Measurements from ENCODE around the gene FEV.

FEV gene

GRCh38 chr2:218993345-218994315 is 8.6 kb upstream of the FEV start, which contains the start of gene CRYBA2:
Gene CRYBA2, minus strand, starts transcription at chr2:218993422. Its CDS starts 246 bp downstream, at chr2:218993176.
- peak; percentile 51 for DNase-seq (ENCODE audit: low spot score)

- no peak for DNase-seq (ENCODE audit: low spot score)
Measured at GRCh38 chr2:218992703-218993344, 7.8 kb upstream of the FEV start.

GRCh38 chr2:218992196-218992595 is 7.2 kb upstream of the FEV start:
- DNase-seq (ENCODE audit: low spot score): no peak

GRCh38 chr2:218991674-218992168 is 6.7 kb upstream of the FEV start:
- no peak for DNase-seq (ENCODE audit: low spot score)

GRCh38 chr2:218990612-218991011 is 5.6 kb upstream of the FEV start:
- no peak for DNase-seq (ENCODE audit: low spot score)

GRCh38 chr2:218990052-218990451 is 5.1 kb upstream of the FEV start:
- DNase-seq (ENCODE audit: low spot score): no peak

- no peak for DNase-seq (ENCODE audit: low spot score)
Measured at GRCh38 chr2:218988650-218989049, 3.7 kb upstream of the FEV start.

GRCh38 chr2:218988164-218988563 is 3.2 kb upstream of the FEV start:
- no peak for DNase-seq (ENCODE audit: low spot score)

- DNase-seq (ENCODE audit: low spot score): no peak
Measured at GRCh38 chr2:218986148-218986761, 1.3 kb upstream of the FEV start.

GRCh38 chr2:218985325-218986091 is 524 bp upstream of the FEV start:
- DNase-seq (ENCODE audit: low spot score): no peak

- DNase-seq (ENCODE audit: low spot score): no peak
Measured at GRCh38 chr2:218984239-218985020, 554 bp downstream of the FEV start.

GRCh38 chr2:218983934-218984238 is 1.1 kb downstream of the FEV start:
- DNase-seq (ENCODE audit: low spot score): no peak

- DNase-seq (ENCODE audit: low spot score): no peak
Measured at GRCh38 chr2:218983263-218983933, 1.6 kb downstream of the FEV start.

- no peak for DNase-seq (ENCODE audit: low spot score)
Measured at GRCh38 chr2:218982586-218983262, 2.3 kb downstream of the FEV start.

- peak; percentile 70 for DNase-seq (ENCODE audit: low spot score)
Measured at GRCh38 chr2:218981881-218982585, 3.0 kb downstream of the FEV start.

- DNase-seq (ENCODE audit: low spot score): no peak
Measured at GRCh38 chr2:218981390-218981880, 3.5 kb downstream of the FEV start.

GRCh38 chr2:218980735-218981389 is 4.1 kb downstream of the FEV start:
- no peak for DNase-seq (ENCODE audit: low spot score)
